H9 (cell line): ENCODE results near the gene C1QL4. TPM values are rescaled to one million over a fixed set of nuclear protein-coding genes. Genes with fewer than 3 reads are reported as not detected.

Experiments used
- DNase-seq: peaks from one replicate; pipeline ENCODE4 v3.0.0-alpha.2; 2017
- H2AFZ ChIP-seq: one replicate; pipeline ENCODE4 v1.6.1; 2013; ENCODE audit warnings: mild to moderate bottlenecking, low read length, control low read depth, moderate library complexity
- H2AK5ac ChIP-seq: 2 replicates; pipeline ENCODE4 v1.6.1; 2013; ENCODE audit warnings: low read length, control low read depth, mixed read lengths; ENCODE audit not compliant: insufficient read length
- H2BK120ac ChIP-seq: one replicate; pipeline ENCODE4 v1.6.1; 2013; ENCODE audit warnings: low read depth, mild to moderate bottlenecking, low read length, control low read depth, inconsistent platforms; ENCODE audit not compliant: poor library complexity, severe bottlenecking
- H2BK12ac ChIP-seq: 2 replicates; pipeline ENCODE4 v1.6.1; 2013; ENCODE audit warnings: low read length, control low read depth, mixed read lengths, low read depth; ENCODE audit not compliant: insufficient read length
- H2BK15ac ChIP-seq: 2 replicates; pipeline ENCODE4 v1.6.1; 2013; ENCODE audit warnings: low read depth, low read length, control low read depth
- H2BK20ac ChIP-seq: one replicate; pipeline ENCODE4 v1.6.1; 2013; ENCODE audit warnings: low read depth, mild to moderate bottlenecking, low read length, control low read depth, inconsistent platforms; ENCODE audit not compliant: poor library complexity, severe bottlenecking
- H2BK5ac ChIP-seq: 2 replicates; pipeline ENCODE4 v1.6.1; 2013; ENCODE audit warnings: low read length, control low read depth, mixed read lengths; ENCODE audit not compliant: insufficient read length
- H3K14ac ChIP-seq: 2 replicates; pipeline ENCODE4 v1.6.1; 2013; ENCODE audit warnings: low read length, control low read depth; ENCODE audit not compliant: insufficient read depth
- H3K18ac ChIP-seq: 2 replicates; pipeline ENCODE4 v1.6.1; 2013; ENCODE audit warnings: low read depth, mild to moderate bottlenecking, mixed read lengths, low read length, control low read depth; ENCODE audit not compliant: insufficient read length
- H3K23ac ChIP-seq: 2 replicates; pipeline ENCODE4 v1.6.1; 2013; ENCODE audit warnings: low read length, control low read depth, mixed read lengths, low read depth; ENCODE audit not compliant: insufficient read length
- H3K23me2 ChIP-seq: 2 replicates; pipeline ENCODE4 v1.6.1; 2013; ENCODE audit warnings: low read depth, mild to moderate bottlenecking, mixed read lengths, low read length, control low read depth; ENCODE audit not compliant: insufficient read length, poor library complexity, severe bottlenecking
- H3K27ac ChIP-seq: 2 replicates; pipeline ENCODE4 v1.5.1; 2013; ENCODE audit warnings: low read length, control low read depth, mixed read lengths, low read depth; ENCODE audit not compliant: insufficient read length
- H3K27me3 ChIP-seq: 2 replicates; pipeline ENCODE4 v1.6.1; 2013; ENCODE audit warnings: low read length, control low read depth, inconsistent platforms; ENCODE audit not compliant: insufficient read depth
- H3K4ac ChIP-seq: 2 replicates; pipeline ENCODE4 v1.6.1; 2013; ENCODE audit warnings: low read depth, mild to moderate bottlenecking, control low read depth, inconsistent platforms, low read length, moderate library complexity
- H3K4me1 ChIP-seq: 2 replicates; pipeline ENCODE4 v1.6.1; 2013; ENCODE audit warnings: low read length, control low read depth, inconsistent platforms; ENCODE audit not compliant: insufficient read depth
- H3K4me2 ChIP-seq: 2 replicates; pipeline ENCODE4 v1.6.1; 2013; ENCODE audit warnings: low read length, control low read depth, mixed read lengths; ENCODE audit not compliant: insufficient read length, insufficient read depth
- H3K56ac ChIP-seq: 2 replicates; pipeline ENCODE4 v1.6.1; 2013; ENCODE audit warnings: low read depth, mild to moderate bottlenecking, mixed read lengths, low read length, control low read depth; ENCODE audit not compliant: insufficient read length
- H3K79me1 ChIP-seq: 2 replicates; pipeline ENCODE4 v1.6.1; 2013; ENCODE audit warnings: low read depth, mild to moderate bottlenecking, moderate library complexity, low read length, control low read depth, inconsistent platforms; ENCODE audit not compliant: insufficient read depth, poor library complexity, severe bottlenecking
- H3K79me2 ChIP-seq: 2 replicates; pipeline ENCODE4 v1.6.1; 2013; ENCODE audit warnings: low read length, control low read depth, inconsistent platforms; ENCODE audit not compliant: insufficient read depth
- H3K9ac ChIP-seq: 2 replicates; pipeline ENCODE4 v1.6.1; 2013; ENCODE audit warnings: low read length, control low read depth, mixed read lengths; ENCODE audit not compliant: insufficient read length; ENCODE audit errors: extremely low read depth
- H3K9me3 ChIP-seq: one replicate; pipeline ENCODE4 v1.6.1; 2013; ENCODE audit warnings: low read depth, low read length, inconsistent platforms; ENCODE audit not compliant: control insufficient read depth
- H3T11ph ChIP-seq: one replicate; pipeline ENCODE4 v1.6.1; 2013; ENCODE audit warnings: mild to moderate bottlenecking, low read length, control low read depth, inconsistent platforms
- H4K20me1 ChIP-seq: one replicate; pipeline ENCODE4 v1.6.1; 2013; ENCODE audit not compliant: control insufficient read depth, insufficient read length, insufficient read depth
- H4K5ac ChIP-seq: 2 replicates; pipeline ENCODE4 v1.6.1; 2013; ENCODE audit warnings: low read depth, mild to moderate bottlenecking, mixed read lengths, low read length, control low read depth; ENCODE audit not compliant: insufficient read length
- H4K8ac ChIP-seq: replicated peaks from 2 replicates; pipeline ENCODE4 v1.6.1; 2013; ENCODE audit warnings: low read length, control low read depth, mixed read lengths, low read depth; ENCODE audit not compliant: insufficient read length
- H4K91ac ChIP-seq: 2 replicates; pipeline ENCODE4 v1.6.1; 2013; ENCODE audit warnings: low read depth, mild to moderate bottlenecking, moderate library complexity, mixed read lengths, low read length, control low read depth; ENCODE audit not compliant: insufficient read length
- H3K27ac Mint-ChIP-seq, 3 experiments: 2 replicates in 2 of 3; 3 replicates in 1 of 3; pipeline ENCODE4 v1.8.0; 2020 to 2021; ENCODE audit warnings: mixed read lengths in 3 of 3, mild to moderate bottlenecking in 1 of 3, moderate library complexity in 1 of 3
- H3K27me3 Mint-ChIP-seq: 2 replicates; pipeline ENCODE4 v1.8.0; 2021; ENCODE audit warnings: low read depth, mild to moderate bottlenecking, moderate library complexity, mixed read lengths
- H3K36me3 Mint-ChIP-seq, 3 experiments: 2 replicates in 2 of 3; 3 replicates in 1 of 3; pipeline ENCODE4 v1.8.0; 2020 to 2021; ENCODE audit warnings: low read depth in 3 of 3, mixed read lengths in 3 of 3; ENCODE audit not compliant: insufficient read depth in 1 of 3
- H3K4me1 Mint-ChIP-seq, 2 experiments: 2 replicates each; pipeline ENCODE4 v1.8.0; 2020; ENCODE audit warnings: mixed read lengths in 2 of 2
- H3K4me3 Mint-ChIP-seq, 2 experiments: 2 replicates in 1 of 2; 3 replicates in 1 of 2; pipeline ENCODE4 v1.8.0; 2020 to 2021; ENCODE audit warnings: mild to moderate bottlenecking in 2 of 2, mixed read lengths in 2 of 2, moderate library complexity in 1 of 2
- H3K9me3 Mint-ChIP-seq, 2 experiments: 2 replicates in 1 of 2; 3 replicates in 1 of 2; pipeline ENCODE4 v1.8.0; 2020; ENCODE audit warnings: mild to moderate bottlenecking in 2 of 2, mixed read lengths in 2 of 2, moderate library complexity in 1 of 2
- CTCF ChIP-seq: fragments of 200-600 bp; sonication (generic); conservative IDR thresholded peaks from 3 replicates; pipeline ENCODE4 v1.8.0; 2021; ENCODE audit warnings: antibody characterized with exemption, mild to moderate bottlenecking
- WGBS: extraction: QIAGEN DNeasy Blood & Tissue Kit; methylation state at CpG from one replicate; pipeline ENCODE4 v1.1.7; 2013; ENCODE audit warnings: missing lambda C conversion rate, low lambda C conversion rate, mixed read lengths; ENCODE audit not compliant: insufficient read length; ENCODE audit errors: extremely low coverage; 5-methylcytosine and 5-hydroxymethylcytosine counted together
- total RNA-seq: library from RNA; stranded (reverse); gene quantifications from 2 replicates; pipeline ENCODE4 v1.2.1, GENCODE V29; 2021

The C1QL4 gene
- total RNA-seq, 1 experiment from 2014 or later = 1.9 TPM

GRCh38 chr12:49296034-49296835, 40.8 kb downstream of the C1QL4 start:
- H3K27ac Mint-ChIP-seq = no peak overlapping the region
- no peak overlapping the region for H4K8ac ChIP-seq
- peaks cover 55% of the 10 kb centered on the region for H3K27me3 ChIP-seq
- no peaks in the 10 kb centered on the region for H3K4me1 ChIP-seq
- H3K9me3 ChIP-seq = no peaks in the 10 kb centered on the region
- H3K27ac ChIP-seq = no peak overlapping the region
- peaks cover 0 to 2% of the 10 kb centered on the region in 2 experiments; a peak in 1 of 5 replicates for H3K9me3 Mint-ChIP-seq
- H2BK15ac ChIP-seq = no peak overlapping the region
- H3K4me1 Mint-ChIP-seq = peaks cover 14 to 42% of the 10 kb centered on the region in 2 experiments
- no peak overlapping the region for H3K14ac ChIP-seq
- no peak overlapping the region for H2BK20ac ChIP-seq
- H3T11ph ChIP-seq = no peak overlapping the region
- H3K27me3 Mint-ChIP-seq = peaks cover 97% of the 10 kb centered on the region
- no peak overlapping the region for H4K5ac ChIP-seq
- H3K4me3 Mint-ChIP-seq = peak overlapping the region; percentile 49 to 78
- H3K18ac ChIP-seq = no peak overlapping the region
- no peak overlapping the region for H2BK120ac ChIP-seq
- no peak overlapping the region for H2AK5ac ChIP-seq
- no peaks in the 10 kb centered on the region; a peak in 2 of 7 replicates for H3K36me3 Mint-ChIP-seq
- no peak overlapping the region for H2BK12ac ChIP-seq
- H3K4ac ChIP-seq = no peak overlapping the region
- H3K9ac ChIP-seq = no peak overlapping the region
- DNase-seq = peak; percentile 87
- H3K23ac ChIP-seq = no peak overlapping the region
- no peak overlapping the region for H3K56ac ChIP-seq
- H3K4me2 ChIP-seq = peak overlapping the region; percentile 53
- H3K79me1 ChIP-seq = no peaks in the 10 kb centered on the region
- no CpG with 5 or more reads among the region's 54 CpGs for WGBS
- no peak overlapping the region for H2AFZ ChIP-seq
- no peak overlapping the region for H2BK5ac ChIP-seq
- H3K23me2 ChIP-seq = peaks cover 5% of the 10 kb centered on the region
- peaks cover 3% of the 10 kb centered on the region for H4K20me1 ChIP-seq
- H3K79me2 ChIP-seq = no peaks in the 10 kb centered on the region
- H4K91ac ChIP-seq = no peak overlapping the region
- peak; percentile 94 for TF ChIP-seq CTCF
